GM19372 (cell line): ENCODE measurements around the gene ABHD17C.

Experiments used
- ATAC-seq: cut with Tn5 transposase; IDR thresholded peaks from one replicate; pipeline ENCODE4 v1.9.1; 2021; ENCODE audit warnings: mild to moderate bottlenecking, low read depth, moderate library complexity; ENCODE audit not compliant: unreplicated experiment

The ABHD17C gene

DNA sequence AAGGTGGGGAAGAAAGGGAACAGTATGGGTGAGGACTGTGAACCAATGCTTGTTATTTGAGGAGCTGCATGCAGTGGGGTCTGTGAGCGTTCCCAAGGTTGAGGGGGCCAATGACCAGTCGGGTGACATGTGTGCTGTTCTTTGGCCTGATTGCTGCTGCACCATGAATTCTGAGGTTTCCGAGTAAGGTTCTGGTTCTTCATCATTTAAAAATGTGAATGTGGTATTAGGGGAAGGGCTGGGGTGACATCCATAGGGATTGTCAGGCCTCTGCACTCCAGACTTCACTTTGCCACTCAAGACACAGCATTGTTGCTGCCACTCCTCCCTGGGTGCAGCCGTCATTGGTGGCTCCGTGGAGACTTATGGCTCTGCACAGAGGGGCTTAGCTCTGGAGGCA, 32.5 kb downstream of the ABHD17C start:
- no peak for ATAC-seq

DNA sequence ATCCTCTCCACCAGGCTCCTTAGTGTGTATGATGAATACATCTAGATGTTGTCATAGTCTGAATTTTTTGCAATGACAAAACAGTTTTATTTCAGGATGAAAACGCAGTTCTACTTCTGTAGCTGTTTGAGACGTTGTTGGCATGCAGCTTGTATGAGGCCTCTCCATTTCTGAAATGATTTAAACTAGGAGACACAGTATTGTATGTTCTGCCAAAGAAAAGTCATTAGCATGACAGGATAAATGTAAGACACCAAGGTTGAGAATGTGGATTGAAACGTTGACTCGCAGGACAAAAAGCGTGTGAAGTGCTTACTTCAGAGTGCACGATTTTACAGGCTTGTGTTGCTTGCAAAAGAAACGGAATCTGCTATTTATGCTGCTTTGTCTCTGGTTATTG, 35.3 kb downstream of the ABHD17C start:
- ATAC-seq = no peak

DNA sequence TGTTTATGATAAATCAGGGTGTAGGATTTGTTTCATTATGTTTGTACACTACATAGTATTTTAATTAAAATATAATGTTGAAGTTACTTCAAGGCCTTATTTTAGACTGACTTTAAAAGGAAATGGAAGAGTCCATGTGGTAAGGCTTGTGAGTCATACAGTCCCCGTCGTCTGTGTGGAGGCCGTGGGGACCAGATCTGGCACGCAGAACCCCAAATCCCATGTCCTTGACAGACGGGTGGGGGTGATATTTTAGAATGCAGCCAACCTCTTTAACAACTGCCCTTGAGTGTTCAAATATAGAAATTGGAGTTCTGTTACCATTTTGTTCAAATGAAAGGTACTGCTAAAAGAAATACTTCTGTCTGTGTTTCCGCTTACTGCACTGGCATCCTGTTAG, 35.8 kb downstream of the ABHD17C start:
- no peak for ATAC-seq

DNA sequence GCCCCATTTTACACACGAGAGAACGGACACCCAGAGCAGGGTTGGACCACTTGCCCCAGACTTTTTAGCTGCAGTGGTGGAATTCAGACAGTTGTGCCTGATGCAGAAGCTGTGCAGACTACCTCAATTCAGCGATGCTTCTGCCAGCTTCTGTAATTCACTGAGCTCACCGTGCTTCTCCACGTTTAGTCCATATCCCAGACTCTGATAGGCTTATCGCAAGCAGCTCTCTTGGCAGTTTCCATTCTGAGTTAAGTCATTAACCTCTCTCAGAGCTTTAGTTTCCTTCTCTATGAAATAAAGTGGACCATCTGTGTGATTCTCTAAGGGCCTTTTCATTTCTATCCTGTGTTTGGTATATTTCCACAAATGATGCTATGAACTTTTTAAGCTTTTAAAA, 37.1 kb downstream of the ABHD17C start:
- no peak for ATAC-seq

DNA sequence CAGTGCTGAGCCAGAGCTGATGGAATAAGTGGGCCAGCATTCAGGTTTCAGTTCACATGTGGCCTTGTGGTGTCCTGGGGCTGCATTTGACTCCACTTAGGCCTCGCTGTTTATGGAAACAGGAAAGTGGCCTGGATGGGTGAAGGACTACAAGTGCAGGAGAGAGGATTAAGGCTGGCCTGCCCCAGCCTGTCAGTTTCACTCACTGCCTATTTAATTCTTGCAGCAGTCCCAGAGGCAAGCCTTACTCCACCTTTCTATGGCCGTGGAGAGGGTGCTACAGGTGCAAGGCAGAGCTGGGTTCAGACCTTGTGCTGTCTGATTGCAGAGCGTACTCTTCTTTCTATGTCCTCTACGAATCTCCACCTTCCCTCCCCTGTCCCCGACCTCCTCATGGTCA, 37.7 kb downstream of the ABHD17C start:
- ATAC-seq = no peak

DNA sequence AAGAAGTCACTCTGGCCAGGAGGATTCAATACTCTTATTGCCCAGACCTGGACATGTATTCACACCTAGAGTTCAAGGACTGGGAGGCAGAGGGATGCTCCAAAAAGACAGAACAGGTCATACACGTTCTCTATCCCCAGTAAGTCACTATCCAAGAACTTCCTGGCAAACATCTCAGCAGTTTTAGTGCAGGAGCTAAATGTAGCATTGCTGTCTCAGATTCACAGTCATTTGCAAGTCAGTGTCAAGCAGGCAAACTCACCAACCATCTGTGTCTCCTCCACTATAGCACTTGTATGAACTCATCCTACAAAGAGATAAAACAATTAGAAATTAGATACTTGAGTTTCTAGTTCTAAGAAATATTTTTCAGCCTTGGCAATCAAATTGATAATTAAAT, 38.4 kb downstream of the ABHD17C start:
- ATAC-seq = no peak

DNA sequence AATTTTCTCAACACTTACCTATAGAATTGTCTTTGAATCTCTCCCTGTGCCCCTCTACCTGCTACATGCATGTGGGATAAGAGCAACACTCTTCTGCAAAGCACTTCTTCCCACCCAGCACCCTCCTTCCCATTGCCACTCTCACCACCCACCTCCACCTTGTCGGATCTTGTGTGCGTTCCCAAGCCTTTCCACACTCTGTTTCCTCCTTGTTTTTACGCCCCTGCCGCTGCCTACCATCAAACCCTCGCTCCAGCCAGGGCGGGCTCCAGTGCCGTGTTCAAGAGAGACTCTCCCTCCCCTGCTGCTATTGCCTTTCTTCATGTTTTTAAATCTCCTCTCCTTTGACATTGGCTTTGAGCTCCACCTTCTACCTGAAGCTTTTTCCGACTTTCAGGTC, 40.2 kb downstream of the ABHD17C start:
- ATAC-seq = no peak

DNA sequence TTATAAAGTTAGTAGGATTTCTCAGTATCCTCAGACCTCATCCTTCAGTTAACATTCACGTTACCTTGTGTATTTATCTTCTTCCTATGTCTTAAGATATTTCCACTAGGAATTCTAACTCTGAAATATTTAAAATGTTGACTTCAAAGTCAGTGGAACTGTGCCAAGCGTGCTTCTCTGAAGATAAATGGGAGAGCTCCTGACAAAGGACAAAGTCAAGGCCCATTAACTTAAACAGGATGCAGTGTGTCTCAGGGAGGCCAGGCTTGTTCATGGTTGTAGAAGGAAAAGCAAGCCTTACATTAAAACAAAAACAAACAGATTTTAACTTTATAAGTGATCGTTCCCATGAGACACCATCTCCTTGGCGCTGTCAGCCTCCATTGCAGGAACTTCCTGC, 41.5 kb downstream of the ABHD17C start:
- ATAC-seq = no peak

DNA sequence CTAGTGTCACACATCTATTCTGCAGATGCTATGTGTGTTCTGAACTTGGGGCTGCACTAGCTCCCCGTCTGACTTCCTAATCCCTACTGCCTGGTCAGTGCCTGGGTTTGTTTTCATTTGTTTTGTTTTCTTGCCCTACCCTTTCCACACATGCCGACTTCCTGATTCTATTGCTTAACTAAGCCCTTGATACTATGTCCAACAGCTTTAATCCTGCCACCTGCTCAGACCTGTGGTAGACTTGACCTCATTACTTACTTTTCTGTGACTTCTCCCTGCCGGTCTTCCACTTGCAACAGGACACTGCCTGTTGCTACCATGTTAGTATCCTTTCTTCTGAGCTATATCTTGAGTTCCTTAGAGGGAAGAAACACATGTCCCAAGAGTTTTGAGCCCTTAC, 44.8 kb downstream of the ABHD17C start:
- no peak for ATAC-seq

DNA sequence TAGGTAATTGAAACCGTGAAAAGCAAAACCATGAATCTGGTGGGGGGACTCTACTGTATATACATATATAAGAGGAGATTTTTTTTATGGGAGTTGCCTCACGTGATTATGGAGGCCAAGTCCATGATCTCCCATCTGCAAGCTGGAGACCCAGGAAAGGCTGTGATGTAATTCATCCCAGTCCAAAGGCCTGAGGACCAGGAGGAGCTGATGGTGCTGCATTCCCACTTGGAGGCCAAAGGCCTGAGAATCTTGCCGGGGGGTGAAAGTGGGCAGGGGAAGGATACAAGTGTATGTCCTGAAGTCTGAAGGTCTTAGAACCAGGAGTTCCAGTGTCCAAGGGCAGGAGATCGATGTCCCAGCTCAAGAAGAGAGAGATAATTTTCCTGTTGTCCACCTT, 47.0 kb downstream of the ABHD17C start:
- no peak for ATAC-seq

DNA sequence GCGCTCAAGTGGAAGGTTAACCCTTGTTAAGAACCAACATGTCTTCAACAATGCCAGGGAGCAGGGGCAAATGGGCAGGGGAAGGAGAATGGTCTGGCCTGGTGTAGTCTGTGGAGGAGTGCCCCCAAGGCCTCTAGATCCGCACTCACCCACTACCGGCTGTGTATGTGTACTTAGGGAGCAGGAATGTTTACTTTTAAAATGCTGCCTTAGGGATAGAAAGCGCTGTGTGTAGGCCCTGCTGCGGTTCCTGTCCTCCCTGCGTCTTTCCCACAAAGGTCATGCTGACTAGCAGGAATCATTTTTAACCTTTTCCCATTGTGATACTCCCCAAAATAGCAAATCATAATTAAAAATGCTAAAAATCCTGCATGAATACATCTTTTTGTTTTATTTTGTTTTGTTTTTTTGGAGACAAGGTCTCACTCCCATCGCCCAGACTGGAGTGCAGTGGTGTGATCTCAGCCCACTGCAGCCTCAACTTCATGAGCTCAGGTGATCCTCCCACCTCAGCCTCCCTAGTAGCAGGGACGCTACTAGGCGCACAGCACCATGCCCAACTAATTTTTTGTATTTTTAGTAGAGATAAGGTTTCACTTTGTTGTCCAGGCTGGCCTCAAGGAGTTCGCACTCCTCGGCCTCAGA, 48.2 kb downstream of the ABHD17C start:
- no peak for ATAC-seq

DNA sequence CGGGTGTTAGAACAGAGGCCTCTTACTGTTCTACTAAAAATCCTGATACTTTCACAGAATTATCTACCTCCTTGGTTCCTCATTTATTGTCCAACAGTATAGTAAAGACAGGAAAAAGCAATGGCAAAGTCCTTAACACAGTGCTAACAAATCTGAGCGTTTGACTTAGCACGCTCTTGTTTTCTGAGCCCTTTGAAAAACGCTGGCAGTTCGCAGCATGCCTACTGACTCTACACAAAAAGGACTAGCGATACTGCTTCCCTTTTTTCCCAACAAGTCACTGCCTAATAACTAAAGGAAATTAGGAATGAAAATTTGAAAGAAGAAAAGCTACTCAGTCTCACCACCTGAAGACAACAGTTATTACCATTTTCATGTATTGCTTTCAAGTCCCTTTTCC, 49.3 kb downstream of the ABHD17C start:
- ATAC-seq = no peak

DNA sequence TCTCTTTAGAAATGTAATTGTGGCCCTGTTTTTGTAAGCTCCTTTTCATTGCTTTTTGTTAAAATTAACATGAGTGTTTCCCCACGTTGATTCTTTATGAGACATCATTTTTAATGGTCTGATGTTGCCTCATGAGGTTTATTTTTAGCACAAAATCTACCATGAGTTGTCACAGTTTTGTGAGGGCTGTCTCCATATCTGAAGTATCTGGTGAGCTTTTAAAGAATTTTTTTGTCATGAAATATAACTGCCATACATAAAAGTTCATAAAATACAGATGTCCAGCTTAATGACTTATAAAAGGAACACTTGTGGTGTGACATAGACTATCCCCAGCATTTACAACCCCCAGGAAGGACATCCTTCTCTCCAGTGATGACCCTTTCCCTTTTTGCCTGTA, 49.7 kb downstream of the ABHD17C start:
- no peak for ATAC-seq

DNA sequence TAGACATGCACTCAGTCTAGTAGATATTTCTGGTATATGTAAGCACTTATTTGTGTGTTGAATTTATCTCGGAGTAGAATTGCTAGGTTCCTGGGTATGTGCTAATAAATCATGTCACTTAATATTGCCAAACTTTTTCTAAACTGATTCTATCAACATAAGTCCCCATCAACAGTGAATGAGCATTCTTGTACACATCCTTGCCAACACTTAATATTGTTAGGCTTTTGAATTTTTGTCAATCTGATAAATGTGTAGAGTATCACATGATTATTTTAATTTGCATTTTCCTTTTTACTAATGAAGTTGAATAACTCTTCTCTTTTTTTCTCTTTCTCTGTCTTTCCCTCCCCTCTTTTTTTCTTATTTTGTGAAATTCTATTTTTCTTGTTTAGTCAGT, 50.8 kb downstream of the ABHD17C start:
- no peak for ATAC-seq

DNA sequence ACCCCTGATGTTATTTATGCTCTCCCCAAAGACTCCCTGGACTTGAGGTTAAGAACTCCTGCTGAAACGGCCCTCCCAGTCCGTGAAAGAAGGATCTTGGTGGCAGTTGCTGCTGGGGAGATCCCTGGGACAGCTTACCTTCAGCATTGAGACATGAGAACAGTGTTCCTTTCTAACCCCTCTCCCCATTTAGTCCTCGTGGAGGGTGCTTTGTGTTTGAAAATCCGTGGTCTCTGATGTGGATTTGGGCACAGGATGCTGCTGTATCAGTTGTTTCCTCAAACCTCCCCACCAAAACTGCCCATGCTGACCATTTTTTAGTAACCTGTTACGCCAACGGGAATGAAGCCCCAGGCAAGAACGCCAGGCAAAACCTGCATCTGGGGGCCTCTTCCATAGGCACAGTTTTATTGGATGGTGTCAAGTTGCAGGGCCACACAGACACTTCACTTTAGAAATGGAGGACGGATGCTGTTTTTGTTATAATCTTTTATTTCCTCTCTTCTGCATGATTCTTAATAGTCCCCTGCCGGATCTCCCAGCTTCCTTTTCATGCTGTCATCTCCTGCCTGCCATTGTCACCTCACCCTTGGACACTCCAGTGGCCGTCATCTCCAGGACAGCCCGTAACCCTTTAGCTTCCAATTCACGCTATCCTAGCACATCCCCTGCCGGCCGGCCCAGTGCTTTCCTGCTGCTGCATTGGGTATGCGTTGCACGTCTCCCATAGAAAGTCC, 52.4 kb downstream of the ABHD17C start:
- no peak for ATAC-seq

DNA sequence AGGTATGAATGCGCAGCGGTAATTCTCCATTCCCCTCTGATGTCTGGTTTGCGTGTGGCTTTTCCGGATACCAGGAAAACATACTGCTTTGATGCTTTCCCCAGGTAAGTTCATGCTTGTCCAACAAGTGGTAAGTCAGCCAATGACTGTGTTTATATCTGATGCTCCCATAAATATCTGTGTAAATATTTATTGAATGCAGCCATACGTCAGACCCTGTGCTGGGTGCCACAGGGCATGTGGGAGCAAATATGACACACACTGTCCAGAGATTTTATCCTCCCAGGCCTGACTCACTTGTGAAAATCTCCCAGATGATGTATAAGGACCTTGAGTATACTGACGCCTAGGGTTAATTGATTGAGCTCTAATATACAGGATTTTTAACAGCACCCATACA, 54.5 kb downstream of the ABHD17C start:
- ATAC-seq = no peak

DNA sequence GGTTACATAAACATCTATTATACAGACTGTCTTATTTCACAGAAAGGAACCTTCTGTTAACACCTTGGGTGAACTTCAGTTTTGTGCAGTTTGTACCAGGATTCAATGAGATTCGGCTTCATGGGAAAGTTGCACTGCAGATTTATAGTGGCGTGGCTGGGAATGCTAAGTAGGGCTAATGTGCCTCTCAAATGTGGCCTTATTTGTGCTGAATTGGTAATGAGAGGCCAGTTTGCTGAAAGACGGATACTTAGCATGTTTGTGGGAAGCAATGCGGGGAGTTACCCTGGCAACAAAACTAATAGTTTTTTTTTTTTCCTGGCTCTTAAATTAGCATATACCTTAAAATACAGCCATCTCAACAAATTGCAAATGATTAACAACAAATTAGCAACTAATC, 55.5 kb downstream of the ABHD17C start:
- ATAC-seq = no peak

DNA sequence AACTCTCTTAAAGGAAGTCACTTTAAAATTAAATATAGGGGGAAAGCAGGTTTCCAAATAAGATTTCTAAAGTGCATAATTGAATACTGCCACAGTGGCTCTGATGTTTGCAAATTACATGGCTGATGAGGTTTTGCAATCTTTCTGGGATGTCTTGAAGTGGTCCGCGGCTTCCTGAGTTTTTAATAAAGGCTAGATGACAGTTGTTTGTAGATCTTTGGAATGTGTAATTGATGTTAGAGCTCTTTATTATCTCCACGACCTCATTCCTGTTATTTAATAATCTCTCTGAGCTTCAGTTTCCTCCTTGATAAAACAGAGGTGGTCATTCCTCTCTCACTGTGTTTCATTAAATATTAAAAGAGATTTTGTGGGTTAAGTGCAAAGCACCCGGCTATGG, 57.1 kb downstream of the ABHD17C start:
- no peak for ATAC-seq

DNA sequence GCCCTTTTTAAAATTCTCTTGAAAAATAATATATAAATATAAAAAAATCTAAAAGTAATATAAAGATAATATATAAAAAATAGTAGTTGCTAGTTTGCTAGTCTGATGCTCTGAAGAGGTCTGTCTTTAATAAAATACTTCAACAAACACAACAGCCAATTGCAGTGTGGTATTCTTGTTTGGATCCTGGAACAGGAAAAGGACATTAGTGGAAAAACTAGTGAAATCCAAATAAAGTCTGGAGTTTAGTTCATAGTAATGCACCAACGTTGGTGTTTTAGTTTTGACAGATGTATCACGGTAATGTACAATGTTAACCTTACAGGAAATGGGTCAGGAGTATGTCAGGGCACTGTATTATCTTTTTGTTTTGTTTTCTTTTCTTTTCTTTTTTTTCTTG, 58.1 kb downstream of the ABHD17C start:
- ATAC-seq = no peak

DNA sequence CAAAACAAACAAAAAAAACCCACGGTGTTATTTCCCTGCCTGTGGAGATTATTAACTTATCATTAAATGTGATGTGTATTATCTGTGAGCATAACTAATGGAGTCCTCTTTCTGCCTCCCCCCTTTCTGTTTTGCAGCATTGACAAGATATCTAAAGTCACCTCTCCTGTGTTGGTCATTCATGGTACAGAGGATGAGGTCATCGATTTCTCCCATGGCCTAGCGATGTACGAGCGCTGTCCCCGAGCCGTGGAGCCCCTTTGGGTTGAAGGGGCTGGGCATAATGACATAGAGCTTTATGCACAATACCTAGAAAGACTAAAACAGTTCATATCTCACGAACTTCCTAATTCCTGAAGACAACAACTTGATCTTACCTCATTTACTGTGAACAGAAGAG, 58.9 kb downstream of the ABHD17C start:
- ATAC-seq = no peak

DNA sequence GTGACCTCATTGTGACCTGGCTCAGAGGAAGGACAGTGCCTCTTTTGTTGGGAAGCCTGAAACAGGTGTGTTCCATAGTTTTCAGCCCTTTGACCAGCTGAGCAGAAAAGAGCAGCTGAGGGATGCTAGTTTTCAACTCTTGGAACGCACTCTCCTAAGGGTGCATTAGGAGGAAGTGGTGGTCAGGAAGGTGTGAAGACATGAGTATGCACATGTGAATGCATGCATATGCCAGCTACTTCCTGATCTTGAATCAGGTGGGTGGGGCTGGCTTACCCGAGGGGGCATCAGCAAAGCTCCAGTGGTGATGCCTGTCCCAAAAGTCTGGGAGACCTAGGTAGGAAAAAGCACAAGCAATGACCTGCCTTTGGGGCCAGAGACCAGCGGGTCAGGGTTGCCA, 60.8 kb downstream of the ABHD17C start:
- ATAC-seq = no peak

DNA sequence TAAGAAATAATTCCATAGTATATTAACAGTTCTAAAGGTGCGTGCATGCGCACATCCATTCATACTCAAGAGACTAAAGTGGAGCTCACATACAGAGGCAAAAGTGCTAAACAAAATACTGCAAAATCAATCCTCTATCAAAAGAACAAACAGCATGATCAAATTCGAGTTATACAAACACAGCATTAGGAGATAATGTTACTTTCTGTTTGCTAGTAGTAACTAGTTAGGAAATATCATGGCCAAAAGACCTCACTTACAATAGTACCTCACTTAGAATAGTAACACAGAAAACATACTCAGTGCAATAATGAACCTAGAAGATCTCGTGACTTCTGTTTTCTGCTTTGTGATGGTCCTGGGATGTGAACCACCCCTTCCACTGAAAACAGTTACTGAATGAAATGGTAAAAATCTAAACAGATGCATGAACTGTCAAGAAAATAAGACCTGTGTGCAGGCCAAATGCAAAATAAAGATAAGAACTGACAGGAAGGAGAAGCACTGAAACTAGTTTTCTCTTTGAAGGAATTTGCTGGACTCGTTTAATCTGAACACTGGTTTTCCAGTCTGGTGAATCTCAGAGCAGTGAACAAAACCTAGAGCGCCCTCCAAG, 63.1 kb downstream of the ABHD17C start:
- no peak for ATAC-seq
